NCI-H510A (cell line): Measurements from ENCODE around the gene CFI.

Experiments
- DNase-seq: peaks from one replicate; lab custom pipeline; 2025; lab: John Stamatoyannopoulos, UW

The CFI gene

DNA sequence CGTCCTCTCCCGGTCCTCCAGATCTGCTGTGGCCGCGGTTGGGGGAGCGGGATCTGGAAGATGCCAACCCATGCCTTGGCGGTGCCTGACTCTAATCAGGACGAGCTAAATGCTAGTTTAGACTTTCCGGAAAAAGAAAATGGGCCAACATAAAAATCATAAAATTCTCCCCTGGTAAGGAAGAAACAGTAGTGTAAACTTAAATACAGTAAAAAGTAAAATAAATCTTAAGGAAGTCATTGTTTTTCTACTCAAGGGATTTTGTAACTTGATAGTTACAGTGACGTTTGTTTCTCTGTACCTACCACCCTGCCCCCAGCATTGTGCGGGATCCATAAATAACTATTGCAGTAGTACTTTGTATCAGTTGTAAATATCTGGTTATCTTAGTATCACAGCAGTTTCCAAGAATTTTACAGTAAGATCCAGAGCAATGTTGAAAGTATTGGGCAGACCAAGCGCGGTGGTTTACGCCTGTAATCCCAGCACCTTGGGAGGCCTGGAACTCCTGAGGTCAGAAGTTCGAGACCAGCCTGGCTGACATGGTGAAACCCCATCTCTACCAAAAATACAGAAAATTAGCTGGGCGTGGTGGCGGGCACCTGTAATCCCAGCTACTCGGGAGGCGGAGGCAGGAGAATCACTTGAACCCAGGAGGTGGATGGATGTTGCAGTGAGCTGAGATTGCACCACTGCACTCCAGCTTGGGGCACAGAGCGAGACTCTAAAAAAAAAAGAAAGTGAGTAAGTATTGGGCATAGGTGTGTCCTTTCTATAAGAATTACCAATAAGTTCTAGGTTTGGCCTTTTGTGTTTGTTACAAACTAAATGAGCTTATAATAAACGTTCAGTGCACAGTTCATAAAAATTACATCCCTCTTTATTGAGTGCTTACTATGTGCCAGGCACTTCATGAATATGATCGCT lies 70.9 kb downstream of the CFI start:
- no peak for DNase-seq

DNA sequence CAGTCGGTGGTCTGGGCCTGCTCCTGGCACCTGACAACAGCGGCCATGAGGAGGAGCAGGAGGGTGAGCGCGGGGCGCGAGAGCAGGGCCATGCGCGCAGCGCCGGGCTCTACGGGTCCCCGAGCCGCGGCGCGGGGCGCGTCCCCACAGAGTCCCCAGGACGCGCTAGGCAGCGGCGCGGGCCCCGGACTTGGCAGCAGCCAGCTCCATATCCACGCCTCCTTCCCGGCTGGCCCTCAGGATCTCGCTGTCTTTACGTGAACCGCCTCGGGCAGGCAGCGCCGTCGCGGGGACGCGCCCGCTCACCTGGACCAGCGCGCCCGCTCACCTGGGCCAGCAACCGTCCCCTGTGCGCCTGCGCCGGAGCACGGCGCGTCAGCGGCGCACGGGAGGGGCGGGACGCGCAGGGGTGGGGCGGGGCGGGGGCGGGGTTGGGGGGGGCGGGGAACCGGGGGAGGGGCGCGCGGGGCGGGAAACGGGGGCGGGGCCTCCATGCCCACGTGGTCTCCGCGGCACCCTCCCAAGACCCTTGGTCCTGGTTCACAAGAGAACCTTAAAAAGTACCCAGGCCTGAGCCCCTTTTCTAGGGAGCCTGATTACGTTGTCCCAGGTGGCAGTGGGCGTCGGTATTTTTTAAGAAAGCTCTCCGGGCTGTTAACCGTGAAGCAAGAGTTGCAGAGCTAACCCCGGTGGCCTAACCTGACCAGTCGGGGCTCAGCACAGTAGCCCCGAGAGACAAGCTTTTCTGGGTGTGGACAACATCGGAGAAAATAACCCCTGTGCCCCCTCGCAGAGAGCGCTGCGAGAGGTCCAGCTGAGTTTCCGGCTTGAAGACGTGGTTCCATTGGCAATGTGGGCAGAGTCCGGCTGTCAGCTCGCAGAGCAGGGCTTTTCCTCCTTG lies 71.8 kb downstream of the CFI start, which contains the start of gene PLA2G12A:
PLA2G12A (minus strand) TSS at position 353 of the 901 bp plus-strand sequence; CDS start at position 92, 261 bp downstream.
- DNase-seq = peak; percentile 64

DNA sequence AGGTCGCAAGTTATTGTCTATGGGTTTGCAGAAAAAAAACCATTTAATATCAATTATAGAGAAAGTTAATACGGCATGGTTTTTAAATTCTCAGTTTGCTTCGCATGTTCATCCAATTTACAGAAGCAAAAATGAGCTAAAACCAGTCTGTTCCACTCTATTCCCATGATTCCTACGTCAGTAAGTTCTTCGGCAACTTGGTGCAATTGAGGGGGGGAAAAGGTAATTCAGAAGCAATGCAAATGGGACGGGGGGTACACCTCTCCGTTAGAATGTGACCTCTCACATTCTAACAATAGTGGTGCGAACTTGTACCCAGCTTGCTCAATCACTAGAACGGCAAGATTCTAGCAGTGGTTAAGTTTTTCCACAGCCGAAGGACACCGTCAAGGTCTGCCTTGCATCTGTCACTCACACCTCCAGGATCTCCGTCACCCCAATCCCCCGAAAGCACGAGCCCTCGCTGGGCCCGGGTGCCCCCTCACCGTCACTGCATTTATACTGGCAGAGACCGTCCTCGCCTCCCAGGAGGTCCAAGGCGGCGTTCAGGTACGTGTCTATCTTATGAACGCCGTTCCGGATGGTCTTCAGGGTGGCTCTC lies 72.6 kb downstream of the CFI start:
- no peak for DNase-seq

DNA sequence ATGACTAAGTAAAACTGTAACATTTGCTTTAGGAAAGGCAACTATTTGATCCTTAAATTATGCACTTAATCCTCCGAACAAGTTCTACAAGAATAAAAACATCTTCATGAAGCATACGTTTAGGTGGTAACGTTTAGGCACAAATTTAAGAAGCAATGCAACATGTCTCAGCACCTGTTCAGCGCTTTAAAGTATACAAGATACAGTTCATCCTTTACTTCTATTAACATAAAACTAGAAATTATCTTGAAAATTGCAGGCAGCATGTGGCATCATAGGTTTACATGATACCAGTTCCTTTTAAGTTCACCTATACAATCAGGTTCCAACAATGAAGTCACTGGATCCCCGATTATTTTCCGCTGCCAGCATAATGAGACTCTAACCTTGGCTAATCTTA lies 73.4 kb downstream of the CFI start:
- no peak for DNase-seq

DNA sequence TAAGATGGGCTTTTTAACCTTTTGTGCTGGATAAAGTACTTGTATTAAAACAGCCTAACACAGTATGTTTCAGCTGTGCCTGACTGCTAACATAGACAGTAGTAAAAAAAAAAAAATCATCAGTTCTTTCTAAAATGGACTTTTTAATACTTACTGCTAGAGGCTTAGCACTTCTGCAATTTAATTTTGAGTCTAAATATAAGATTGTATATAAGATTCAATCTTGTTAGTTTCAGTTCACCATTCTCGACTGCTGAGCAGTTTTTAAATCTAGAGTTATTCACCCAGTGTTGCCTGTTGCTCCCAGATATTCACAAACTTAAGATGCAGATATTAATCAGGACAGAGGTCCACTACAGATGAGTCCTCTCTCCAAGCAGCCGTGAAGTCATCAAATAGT lies 78.7 kb downstream of the CFI start:
- no peak for DNase-seq

DNA sequence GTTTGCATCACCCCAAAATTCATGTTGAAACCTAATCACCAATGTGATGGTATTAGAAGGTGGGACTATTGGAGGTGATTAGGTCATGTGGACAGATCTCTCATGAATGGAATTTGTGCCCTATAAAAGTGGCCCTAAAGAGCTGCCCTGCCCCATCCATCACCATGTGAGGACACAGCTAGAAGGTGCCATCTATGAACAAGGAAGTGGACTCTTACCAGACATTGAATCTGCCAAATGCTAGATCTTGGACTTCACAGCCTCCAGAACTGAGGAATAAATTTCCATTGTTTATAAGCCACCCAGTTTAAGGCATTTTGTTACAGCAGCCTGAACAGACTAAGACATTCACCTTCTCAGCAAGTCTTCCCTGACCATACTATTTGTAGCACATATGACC lies 79.4 kb downstream of the CFI start:
- no peak for DNase-seq

DNA sequence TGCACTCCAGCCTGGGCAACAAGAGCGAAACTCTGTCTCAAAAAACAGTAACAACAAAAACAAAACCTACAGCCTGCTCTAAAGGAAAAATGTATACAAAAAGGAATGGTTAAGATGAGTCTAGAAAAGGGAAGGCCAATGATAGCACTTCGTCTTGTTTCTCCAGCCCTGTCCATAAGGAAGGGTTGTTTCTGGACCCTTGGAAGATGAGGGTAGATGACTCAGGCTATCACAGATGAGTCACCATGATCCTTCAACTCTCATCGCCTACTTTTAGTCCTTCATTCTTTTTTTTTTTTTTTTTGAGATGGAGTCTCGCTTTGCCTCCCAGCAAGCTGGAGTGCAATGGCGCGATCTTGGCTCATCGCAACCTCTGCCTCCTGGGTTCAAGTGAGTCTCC lies 80.8 kb downstream of the CFI start:
- DNase-seq = no peak

DNA sequence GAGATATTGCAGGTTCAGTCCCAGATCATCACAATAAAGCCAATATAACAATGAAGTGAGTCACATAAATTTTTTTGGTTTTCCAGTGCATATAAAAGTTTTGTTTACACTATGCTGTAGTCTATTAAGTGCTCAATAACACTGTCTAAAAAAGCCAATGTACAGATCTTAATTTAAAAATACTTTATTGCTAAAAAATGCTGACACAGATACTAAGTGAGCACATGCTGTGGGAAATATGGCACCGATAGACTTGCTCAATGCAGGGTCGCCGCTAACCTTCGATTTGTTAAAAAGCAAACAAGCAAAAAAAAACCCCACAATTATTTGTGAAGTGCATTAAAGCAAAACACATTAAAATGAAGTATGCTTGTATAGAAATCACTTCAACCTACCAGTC lies 82.2 kb downstream of the CFI start:
- DNase-seq = no peak

DNA sequence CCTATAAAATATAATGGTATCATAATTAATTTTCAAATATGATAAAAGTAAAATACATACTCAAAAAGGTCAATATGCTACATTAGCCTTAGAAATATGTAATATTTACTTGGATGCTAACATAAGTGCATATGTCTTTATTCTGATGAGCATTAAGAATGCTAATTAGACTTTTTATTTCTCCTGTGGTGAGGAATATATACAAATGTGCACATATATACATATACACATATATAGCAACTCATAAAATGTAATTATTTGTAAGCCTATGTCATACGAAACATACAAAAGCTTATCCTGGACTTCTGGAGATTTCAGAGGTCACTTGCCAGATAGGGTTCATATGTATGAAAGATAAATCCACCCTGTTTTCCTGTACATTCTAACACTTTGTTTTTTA lies 83.0 kb downstream of the CFI start:
- no peak for DNase-seq

DNA sequence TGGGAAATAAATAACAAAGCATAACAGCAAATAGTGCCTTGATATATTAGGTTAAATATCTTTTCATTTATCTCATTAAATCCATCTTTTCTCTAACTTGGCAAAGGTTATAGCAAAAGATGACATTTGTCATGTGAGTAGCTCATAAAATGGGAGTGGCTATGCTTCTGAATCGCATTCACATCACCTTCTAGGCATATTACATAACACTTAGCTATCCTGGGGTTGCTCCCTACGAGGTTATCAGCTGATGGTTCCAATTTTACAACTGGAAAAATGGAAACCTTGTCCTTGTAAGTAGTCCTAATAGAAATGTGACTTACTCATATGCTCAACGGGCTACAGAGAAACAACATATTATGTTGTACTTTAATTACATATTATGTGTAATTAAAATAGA lies 88.3 kb downstream of the CFI start:
- DNase-seq = no peak

DNA sequence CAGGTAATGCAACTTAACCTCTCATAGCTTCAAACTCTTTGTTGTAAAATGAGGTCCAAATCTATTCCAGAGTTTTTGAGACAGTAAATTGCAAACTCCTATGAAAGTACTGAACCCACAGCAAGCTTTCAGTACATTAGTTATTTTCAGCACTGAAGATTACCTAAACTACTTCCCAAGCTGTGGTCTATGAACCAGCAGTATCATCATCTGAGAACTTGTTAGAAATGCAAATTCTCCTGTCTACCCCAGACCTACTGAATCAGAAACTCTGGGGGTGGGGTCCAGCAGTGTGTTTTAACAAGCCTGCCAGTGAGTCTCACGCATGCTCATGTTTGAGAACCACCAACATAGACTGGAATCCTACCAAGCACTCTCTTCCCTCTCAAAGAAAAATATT lies 92.8 kb downstream of the CFI start:
- DNase-seq = no peak

DNA sequence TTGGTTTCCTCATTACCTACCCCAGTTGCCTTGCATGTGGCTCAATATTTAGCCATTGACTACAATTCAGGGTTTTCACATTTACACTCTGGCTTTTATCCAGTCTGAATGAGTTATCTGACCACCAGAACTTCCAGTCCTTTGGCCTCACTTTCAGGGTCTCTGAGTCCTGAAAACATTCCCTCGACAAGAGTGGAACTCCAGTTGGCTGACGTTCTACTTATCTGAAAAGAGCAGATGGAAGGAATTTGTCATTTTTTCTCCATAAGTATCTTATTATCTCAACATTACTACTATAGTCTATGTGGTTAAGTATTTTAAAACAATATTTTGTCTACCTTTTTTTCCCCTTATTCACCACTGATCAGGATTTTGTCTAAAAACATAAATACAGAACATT lies 93.4 kb downstream of the CFI start:
- DNase-seq = no peak

DNA sequence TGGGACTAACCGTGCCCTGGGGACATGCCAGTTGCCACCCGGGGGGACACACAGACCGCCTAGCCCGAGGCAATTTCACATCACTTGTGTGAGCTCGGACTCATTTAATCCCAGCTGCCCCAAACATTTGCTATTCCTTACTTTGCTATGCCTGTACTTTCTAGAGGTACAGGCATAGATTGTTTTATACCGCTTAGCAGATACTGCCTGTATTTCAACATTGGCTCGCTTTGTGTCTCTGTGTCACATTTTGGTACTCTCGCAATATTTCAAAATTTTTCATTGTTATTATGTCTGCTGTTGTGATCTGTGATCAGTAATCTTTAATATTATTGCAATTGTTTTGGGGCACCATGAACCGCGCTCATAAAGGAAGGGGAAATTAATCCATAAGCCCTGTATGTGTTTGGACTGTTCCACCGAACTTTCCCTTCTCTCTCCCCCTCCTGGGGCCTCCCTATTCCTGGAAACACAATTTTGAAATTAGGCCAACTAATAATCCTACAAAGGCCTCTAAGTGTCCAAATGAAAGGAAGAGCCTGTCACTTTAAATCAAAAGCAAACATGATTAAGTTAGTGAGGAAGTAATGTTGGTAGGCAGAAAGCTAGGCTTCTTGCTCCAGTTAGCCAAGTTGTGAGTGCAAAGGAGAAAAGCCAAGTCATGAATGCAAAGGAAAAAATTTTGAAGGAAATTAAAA lies 98.0 kb downstream of the CFI start:
- DNase-seq = no peak

DNA sequence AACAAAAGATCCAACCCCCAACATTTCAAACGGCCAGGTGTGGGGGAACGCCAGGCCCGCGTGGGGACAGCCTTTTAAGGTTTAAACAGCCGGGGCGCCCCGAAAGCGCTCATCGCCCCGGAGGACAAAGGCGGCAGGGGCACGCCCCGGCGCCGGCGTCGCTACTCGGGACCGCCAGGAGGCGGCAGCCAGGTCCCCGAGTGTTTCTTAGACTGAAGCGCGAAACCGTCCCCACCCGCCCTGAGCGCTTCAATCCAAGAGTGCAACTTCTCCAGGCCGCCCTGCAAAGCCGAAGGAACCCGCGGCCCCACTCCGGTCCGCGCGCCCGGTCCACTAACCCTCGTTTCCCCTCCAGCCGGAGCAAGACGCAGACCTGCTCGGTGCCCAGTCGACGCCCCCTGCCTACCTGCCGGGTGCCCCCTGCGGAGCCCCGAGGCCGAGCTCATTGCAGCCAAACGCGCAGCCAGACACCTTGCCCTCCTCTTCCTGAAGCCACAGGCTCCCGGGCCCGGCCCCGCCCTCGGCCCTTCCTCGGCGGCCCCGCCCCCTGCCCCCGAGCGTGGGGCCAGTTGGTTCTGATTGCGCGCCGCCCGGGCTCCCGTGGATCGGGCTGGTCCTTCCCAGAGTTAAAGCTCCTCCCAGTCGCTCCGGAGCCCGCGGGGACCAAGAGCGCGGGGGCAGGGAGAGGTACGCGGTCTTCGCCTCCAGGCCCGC lies 98.7 kb downstream of the CFI start, which contains the start of gene CASP6:
CASP6 (minus strand) TSS at position 496 of the 714 bp plus-strand sequence; CDS start at position 446, 50 bp downstream.
- peak; percentile 68 for DNase-seq

DNA sequence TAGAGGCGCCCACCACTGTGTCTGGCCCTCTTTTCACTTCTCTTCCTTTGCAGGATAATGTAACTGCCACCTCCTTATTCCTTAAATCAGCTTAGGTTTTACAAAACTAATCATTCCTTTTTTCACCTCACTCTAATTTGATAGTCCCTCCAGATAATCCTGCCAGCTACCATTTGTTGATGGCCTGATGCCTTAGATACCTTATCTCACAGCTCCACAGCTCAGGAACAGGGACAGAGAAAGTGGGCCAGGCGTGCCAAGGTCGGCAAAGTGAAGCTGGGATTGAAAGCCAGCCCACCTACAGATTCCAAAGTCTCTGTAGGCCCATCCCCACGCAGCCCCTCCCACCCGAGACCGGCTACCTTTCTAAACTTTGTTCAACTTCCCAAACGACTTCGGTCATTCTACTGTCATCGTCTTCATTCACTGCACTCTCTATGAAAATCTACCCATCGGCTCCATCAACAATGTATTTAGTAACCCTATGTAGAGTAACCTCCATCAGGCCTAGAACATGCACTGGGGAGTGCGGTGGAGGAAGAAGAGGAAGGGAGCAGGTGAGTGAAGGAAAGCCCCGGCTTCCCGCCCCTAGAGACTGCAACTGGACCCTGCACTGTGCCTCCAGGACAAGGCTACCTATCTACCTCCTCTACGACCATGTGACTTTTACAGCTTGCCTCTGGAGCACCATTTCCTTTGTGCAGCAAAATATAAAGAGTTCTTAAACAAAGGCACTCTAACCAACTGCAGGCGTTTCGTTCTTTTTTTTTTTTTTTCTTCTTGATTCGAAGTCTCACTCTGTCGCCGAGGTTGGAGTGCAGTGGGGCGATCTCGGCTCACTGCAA lies 100.0 kb downstream of the CFI start:
- no peak for DNase-seq

DNA sequence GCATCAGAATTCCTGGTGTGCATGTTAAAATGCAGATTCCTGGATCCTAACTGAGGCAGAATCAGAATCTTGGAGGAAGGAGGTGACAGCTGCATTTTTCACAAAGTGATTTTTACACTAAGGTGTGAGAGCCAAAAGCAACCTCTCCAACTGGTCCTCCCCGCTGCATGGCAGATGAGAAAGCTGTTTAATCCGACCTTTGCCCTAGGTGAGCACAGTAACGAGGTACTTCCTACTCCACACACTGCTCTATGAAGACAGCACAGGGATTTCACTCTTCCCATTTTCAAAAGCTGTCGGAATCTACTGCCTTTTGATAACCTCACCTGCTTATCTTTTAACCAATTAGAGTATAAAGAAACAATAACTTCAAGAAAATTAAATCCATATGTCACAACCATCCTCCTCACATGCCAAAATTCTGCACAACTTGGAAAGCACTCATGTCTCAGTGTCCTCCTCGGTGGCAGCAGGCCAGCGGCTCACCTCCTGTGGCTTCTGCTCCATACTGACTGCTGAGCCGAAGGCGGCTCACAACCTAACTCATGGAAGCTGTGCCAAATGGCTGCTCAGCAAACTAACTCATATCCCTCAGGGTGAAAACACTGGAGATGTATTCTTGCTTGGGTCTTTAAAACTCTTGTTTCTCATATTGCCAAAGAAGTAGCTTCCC lies 102.1 kb downstream of the CFI start:
- no peak for DNase-seq

DNA sequence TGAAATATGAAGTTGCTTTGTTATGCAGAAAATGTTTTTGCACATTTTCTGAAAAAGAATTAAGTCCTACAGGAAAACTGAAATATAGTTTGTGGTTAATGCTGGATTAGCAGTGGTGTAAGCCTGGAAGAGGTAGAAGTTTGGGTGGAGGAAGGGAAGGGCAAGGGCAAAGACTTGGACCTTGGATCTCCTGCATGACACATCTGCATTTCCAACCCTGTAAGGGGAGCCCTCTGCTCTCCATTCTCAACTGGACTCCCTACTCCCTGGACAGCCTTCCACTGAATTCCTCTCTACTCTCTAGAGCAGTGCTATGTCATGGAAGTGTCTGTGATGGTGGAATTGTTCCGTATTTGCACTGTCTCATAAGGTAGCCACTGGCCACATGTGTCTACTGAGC lies 103.1 kb downstream of the CFI start:
- DNase-seq = no peak

DNA sequence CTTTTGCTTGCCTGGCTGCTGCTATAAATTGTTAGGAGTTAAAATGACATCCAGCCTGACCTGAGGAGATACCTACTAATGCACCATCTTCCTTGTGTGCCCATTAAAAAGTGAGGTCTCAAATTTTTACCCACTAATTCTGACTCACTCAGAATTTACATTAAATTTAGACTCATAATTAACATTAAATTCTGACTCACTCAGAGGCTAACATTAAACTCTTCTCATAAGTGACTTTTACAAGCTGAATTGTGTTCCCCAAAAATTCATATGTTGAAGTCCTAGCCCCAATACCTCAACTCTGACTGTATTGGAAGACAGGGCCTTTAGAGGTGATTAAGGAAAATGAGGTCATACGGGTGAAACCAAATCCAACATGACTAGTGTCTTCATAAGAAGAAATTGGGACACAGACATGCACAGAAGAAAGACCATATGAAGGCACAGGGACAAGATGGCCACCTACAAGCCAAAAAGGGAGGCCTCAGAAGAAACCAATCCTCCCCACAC lies 110.3 kb downstream of the CFI start:
- DNase-seq = no peak
